GM19035 (cell line): ENCODE data around the gene GRIN2A.
"Not testable (repeated sequence)": the region's sequence is repeated elsewhere in the genome, so short reads cannot be mapped to it uniquely, and the experiment has no call there.

Experiments used
- ATAC-seq: cut with Tn5 transposase; IDR thresholded peaks from one replicate; pipeline ENCODE4 v1.9.1; 2021; ENCODE audit not compliant: unreplicated experiment

GRIN2A gene

DNA sequence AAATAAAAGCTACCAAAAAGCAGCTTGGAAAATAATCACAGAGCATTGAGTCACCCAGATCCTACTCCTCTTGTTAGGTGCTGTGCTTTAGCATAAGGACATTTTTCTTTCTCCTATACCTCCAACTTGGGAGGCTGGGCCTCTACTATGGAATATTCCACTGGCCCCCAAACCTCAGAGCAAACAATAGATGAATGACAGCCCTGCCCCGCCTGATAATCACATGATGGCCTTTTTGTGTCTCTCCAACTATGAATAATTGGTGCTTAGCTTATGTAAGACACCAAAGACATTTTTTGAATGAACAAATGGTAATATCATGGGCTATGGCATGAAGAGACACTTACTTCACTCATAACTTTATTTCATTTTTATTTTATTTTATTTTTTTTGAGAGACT lies 250.2 kb downstream of the GRIN2A start:
- no peak for ATAC-seq

DNA sequence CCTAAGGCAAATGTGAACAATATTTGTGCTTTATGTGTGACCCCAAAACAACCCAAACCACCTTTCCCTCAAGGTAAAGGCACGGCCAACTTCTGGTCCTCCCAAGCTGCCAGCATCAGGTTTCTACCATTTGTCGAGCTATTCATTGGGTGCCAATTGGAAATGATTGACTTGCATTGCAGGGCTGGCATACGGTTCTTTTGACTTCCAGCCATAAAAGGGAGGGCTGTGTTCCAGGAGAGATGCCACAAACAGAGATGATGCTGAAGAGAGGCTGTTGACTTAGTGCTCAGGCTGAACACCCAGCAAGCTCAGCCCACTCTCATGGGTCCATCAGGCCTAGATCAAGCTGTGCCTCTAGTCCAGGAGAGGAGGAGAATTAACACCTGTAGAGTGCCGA lies 252.4 kb downstream of the GRIN2A start:
- ATAC-seq = no peak

DNA sequence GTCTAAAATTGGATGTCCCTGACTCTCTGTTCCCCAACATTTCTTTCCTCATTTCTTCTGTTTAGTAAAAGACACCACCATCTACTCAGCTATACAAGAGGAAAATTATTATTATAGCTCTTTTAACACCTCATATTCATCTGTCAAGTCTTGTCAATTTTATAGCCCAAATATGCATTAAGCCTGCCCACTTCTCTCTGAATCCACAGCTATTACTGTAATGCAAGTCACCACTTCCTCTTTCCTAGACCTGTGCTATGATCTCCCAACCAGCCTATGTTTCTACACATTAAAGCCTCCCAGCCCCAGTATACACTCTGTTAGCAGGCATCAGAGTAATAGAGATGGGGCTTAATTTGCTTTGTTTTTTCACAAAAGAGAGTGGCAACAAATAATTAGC lies 252.9 kb downstream of the GRIN2A start:
- no peak for ATAC-seq

DNA sequence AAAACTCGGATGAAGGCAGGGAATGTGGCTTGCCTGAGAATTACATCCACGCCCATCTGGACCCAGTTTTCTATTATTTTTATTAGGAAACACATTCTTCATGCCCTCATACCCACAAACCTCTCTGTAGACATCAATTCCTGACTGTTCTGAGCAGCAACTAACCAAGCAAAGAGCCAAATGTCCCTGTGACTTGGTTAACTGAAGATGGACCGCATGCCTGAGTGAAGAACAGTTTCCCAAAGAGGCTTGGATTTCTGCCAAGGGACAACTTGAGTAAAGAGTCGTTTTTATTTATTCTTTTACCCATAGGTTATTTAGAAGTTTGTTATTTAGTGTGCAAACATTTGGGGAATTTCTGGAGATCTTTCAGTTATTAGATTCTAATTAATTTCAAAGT lies 259.8 kb downstream of the GRIN2A start:
- ATAC-seq = no peak

DNA sequence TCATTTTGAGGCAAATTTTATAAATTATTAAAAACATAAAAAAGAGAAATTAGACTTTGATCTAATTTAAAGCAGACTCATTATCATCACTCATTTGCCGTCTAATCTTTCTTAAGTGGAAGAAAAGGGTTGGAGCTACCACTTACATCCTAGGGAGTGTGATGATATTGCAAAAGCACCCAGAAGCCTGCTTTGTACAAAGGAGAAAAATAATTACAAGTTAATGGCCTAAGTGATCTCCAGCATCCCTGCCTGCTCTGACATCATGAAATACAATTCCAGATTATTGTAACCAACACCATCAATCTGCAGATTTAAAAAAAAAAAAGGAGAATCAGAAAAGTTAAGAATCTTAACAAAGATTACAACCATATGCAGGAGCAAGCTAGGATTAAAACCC lies 260.2 kb downstream of the GRIN2A start:
- no peak for ATAC-seq

DNA sequence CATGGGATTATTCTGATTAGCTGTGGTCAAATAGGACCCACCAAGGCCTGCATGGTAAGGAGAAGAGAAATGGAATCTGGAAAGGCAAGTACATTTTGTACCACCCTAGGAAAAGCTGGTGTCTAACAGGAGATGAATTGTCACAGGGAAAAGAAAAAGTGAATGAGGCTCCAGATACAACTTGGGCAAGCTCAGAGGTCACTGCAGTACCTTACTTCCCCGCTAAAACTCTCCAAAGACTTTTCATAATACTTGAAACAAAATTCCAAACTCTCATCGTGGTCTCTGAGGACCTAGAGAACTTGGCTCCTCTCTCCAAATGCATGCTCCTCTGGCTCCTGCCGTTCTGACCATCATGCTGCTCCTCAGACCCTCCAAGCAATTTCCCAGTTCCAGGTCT lies 262.8 kb downstream of the GRIN2A start:
- ATAC-seq = no peak

DNA sequence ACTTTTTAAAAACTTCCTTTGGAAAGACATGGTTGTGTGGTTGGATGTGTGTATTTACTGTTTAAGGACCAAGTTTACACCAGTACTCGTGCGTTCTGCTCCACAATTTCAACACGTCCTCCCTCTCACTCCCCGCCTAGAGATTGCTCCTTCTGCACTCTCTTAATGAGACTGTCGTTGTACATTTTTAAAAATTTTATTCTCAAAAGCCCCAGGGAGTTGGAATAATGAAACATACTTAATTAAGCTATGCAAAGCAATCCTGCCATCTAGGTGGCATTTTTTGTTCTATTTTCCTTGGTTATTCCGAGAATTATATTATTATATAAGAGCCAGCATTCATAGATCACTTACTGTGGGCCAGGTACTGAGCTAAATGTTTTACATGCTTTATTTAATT lies 264.5 kb downstream of the GRIN2A start:
- no peak for ATAC-seq

DNA sequence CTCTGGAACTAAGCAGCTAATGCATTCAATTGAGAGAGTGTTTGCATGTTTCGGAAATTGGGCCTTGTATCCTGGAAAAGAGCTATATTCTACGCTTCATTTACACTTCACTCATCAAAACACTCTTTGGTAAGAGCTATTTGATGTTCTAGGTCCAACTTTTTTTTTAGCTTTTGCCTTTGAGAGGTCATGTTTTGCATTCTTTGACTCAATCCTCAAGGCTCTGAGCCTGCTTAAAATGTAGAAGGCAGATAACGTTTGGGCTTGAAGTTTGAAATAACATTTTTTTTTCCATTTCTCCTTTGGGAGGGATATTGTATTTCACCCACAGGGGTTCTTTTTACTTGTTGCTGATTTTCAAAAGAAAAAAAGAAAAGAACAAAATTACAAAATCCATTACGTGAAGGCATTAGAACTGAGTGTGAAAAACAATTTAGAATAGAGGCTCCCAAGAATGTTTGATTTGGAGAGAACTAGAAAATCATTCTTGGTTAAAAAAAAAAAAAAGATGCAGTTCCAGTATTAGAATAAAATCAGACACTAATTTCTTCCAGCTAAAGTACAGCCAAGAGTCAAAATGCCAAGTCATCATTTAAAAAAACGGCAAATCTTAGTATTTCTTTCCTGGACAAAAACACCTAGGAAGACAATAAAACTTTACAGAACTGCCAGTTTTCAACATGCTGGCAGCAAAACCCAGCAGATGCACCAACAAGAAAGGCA lies 268.5 kb downstream of the GRIN2A start:
- no peak for ATAC-seq

DNA sequence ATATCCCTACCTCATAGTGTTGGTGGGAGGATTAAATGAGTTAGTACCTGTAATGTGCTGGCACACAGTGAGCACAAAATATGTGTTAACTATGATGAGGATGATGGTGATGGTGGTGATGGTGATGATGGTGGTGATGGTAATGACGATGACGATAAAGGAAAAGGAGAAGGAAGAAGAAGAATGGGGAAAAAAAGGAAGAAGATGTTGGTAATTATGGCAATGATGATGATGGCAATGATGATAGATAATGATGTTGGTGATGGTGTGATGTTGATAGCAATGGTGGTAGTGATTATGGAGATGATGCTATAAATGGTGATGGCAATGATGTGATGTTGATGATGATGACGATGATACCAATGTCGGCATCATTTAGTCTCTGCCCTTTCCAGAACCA lies 270.2 kb downstream of the GRIN2A start:
- ATAC-seq = no peak

DNA sequence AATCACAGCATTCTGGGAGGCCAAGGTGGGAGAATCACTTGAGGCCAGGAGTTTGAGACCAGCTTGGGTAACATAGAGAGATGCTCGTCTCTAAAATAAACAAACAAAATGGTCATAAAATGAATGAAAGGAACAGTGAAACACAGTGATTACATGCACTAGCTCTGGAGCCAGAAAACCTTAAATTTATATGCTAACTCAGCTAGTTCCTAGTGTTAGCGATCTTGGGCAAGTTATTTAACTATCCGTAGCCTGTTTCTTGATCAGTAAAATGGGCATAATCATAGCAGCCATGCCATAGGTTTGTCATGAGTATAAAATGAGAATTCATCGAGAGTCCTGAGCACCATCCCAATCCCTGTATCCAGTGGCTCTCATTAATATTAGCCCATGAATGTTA lies 271.0 kb downstream of the GRIN2A start:
- no peak for ATAC-seq

DNA sequence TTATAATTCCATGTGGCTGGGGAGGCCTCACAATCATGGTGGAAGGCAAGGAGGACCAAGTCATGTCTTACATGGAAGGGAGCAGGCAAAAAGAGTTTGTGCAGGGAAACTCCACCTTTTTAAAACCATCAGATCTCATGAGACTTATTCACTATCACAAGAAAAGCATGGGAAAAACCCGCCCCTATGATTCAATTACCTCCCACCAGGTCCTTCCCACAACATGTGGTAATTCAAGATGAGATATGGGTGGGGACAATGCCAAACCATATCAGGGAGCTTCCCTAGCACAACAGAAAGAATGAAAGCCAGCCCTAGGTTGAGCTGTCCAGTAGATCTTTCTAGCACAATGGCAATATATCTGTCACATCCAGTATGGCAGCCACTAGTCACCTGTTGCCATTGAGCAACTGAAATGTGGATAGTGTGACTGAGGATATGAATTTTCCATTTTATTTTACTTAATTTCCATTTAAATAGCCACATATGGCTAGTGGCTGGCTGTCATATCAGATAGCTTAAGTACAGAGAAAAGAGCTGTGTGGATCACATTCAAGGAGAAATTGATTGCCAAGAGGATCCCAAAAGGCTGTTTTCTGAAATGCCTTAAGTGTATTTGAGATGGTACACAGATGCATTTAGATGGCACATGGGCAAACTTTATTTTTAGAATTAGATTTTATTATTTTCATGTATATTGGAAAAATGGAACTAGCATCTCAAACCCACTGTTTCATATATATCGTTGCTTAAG lies 273.0 kb downstream of the GRIN2A start:
- ATAC-seq = no peak

DNA sequence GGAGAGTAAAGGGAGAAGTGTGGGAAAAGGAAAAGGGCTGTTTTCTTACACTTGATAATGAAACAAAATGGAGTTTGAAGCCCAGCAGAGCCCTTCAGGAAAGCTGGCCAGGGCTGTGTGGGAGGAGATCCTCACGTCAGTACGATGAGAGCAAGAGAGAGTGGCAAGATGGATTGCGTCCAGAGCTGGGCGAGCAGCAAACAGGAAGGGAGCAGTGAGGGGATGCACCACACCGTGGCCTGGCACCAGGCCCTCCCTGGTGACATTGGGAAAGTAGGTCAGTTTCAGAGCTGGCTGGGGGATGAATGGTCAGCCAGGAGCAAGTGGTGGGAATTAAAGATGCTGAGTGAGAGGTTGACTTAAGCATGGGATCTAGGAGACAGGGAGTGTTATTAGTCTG lies 273.6 kb downstream of the GRIN2A start:
- ATAC-seq = no peak

DNA sequence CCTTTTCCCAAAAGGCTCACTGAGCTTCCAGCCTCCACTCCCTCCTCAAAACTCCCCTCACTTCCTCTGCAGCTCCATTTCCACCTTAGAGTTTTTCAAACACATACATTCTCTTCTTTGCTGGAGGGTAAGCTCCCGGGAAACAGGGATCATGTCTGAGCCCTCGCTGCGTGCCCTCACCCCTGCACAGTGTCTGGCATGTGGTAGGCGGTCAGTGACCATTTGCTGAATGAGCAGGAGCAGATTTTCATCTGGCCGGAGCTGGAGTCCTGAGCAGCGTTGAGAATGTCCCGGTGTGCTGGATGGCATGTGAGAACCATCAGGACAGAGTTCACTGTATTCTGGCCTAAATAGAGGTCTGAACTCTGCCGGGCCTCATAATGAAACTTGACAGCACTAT lies 274.5 kb downstream of the GRIN2A start:
- no peak for ATAC-seq

DNA sequence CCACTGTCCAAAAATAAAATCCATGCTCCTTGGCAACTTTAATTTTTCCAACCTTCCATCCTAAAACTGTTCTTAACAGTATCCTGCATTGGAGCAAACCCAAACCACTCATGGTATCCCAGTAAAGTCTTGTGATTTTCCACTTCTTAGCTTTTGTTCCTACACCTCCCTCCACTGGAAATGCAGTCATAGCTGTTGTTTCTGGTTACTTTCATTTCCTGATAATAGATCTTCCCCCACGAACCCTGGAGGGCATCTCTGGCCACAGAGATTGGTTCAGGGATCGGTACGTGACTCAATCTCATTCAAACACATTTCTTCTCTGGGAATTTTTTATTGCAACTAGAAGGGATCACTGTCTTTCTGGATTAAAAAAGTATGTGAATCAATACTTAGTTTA lies 276.0 kb downstream of the GRIN2A start:
- ATAC-seq = no peak

DNA sequence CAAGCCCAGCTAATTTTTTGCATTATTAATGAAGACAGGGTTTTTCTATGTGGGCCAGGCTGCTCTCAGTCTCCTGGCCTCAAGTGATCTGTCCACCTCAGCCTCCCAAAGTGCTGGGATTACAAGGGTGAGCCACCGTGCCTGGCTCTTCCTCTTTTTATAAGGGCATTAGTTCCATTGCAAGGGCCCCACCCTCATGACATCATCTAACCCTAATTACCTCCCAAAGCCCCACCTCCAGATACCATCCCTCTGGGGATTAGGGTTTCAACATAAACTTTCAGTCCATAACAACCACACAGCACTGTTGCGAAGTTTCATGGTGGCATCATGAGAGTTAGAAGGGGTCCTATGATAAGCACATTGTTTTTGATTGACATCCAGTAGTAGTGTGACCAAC lies 277.7 kb downstream of the GRIN2A start:
- no peak for ATAC-seq

DNA sequence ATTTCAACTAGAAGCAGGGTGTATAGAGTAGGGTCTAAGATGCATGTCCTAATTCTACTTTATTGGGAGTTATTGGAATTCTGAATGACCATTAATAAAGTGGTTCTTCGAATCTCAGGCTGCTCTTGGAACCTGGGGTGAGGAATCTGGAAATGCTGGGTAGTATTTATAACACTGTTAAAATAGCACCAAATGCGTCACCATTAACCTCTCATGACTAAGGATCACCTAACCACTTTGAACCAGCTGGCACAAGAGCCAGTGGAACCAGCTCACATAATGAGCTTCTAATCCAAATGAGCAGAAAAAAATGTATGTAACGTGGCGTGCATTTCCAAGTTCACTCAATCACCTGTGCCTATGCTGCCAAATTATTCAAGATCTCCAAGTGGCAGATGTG lies 281.7 kb downstream of the GRIN2A start:
- ATAC-seq = no peak

DNA sequence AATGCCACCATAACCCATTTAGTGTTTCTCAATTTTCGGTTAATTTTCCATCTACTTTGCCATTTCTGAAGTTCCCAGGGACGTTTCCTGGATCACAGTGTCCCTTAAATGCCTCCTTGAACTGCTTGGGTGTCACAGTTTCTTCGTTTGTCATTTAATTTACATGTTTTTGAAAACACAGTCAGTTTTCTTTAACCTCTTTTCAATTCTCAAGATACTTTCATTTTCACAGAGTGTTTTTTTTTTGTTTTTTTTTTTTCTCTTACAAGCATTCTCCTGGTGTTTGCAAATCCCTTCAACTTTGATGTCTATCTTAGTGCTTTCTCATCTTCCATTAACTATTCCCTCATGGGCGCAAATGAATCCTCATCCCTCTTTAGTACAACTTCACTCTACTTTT lies 283.7 kb downstream of the GRIN2A start:
- ATAC-seq = no peak

DNA sequence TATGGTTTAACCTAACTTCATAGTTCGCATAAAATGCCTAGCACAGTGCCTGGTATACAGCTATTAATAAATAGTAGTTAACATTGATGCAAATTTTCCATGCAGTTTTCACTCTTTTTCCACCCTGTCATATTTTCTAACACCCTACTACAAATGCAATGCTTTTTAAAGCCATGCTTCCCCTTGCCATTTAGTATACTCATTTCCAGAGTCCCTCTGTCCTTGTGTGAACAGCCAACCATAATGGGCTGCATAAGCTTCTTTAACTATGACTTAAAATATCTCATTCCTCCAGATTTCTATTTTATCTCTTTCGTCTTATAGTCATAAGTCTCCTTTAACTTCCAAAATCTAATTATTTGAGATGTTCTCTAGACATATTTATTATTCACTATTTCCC lies 284.1 kb downstream of the GRIN2A start:
- ATAC-seq = no peak

DNA sequence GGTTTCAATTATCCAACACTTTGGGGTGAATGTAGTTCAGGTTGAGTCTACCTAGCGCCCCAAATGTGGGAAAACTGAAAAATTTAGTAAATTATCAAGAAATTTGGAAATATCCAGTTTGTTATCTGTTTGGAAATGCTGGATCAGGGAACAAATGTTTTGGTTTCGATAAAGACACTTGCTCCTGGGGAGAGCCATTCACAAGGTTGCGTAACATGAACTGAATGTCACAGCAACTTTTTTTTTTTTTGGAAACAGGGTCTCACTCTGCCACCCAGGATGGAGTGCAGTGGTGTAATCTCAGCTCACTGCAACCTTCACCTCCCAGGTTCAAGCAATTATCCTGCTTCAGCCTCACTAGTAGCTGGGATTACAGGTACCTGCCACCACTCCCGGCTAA lies 286.4 kb downstream of the GRIN2A start:
- no peak for ATAC-seq

DNA sequence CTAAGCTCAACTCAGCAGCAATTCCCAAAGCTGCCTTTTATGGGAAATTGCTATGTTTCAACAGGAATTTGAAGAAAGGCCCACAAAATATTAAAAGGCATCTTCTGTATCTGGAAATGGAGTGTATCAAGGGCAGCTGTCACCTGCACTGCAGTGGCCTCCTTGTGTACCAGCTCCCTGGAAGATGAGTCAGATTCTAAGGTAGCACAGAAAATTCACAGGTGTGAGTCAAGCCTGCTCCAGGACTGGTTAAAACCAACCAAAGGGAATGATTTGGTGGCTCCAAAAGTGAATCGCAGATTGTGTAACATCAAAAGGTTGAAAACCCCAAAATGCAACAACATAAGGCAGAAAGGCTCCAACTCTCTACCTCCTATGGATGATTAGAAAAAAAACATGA lies 296.4 kb downstream of the GRIN2A start:
- ATAC-seq = no peak

DNA sequence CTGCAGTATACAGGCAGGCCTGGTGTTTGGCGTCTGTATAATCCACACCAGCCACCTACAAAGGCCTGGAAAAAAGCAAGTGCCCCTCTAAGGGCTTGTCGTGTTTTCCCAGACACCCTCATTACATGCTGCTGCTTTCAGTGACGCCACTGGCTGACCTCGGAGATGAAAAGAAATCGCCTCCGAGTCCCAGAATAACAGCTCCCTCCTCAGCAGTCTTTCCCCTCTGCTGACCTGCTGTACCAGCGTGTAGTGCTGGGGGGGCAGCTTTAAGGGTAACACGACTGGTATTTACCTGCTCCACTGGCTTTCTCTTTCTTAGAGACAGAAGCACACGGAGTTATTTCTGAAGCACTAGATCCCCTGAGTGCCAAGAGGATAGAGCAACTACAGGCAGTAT lies 296.8 kb downstream of the GRIN2A start:
- no peak for ATAC-seq

DNA sequence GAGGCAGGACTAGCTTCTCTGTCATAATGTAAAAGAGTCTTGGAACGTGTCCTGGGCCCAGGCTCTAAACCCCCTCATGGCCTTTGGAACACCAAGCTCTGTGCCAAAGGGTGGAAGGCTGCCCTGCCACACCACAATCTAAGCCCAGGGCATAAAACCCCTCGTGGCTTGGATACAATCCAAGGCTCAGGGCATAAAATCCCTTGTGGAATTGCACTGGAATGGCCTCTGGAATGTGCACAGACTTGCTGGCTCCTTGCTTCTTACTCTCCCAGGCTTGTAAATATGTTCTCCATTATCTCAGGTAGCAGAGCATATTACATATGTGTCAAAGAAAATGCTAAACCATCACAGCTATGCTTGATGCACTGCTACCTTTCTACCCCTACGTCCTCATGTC lies 306.2 kb downstream of the GRIN2A start:
- not testable (repeated sequence) for ATAC-seq

DNA sequence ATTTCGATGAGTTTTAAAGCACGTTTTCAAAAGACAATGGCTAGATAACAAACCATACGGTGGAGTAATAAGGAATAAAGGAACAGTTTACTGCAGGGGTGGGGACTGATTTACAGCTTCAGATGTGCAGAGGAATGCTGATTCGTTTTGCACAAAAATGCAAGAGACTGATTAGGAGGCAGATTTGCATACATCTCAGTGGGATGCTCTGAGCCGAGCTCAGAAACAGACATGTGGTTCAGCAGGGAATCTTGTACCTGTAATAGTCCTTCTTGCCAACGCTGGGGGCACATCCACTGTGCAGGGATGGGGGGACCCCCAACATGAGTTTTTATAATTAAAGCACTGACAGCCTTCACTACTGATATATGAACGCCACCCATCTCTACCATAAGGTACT lies 308.0 kb downstream of the GRIN2A start:
- no peak for ATAC-seq
